Retinal pigment epithelial cell (primary cell): ENCODE data around the gene LRRC28.
"Not testable (repeated sequence)": the region's sequence is repeated elsewhere in the genome, so short reads cannot be mapped to it uniquely, and the experiment has no call there.

Source experiments
- DNase-seq: peaks from one replicate; pipeline ENCODE4 v3.0.0-alpha.2; 2010; ENCODE audit warnings: low read depth
- H3K4me3 ChIP-seq: 2 replicates; pipeline ENCODE4 v1.5.1; 2011; ENCODE audit warnings: mild to moderate bottlenecking, low read length, control low read depth, moderate library complexity
- TF ChIP-seq, protein P1 (sequence below): conservative IDR thresholded peaks from 2 replicates; pipeline ENCODE4 v1.5.1; 2011; ENCODE audit warnings: low read depth, low read length, control low read depth, inconsistent platforms

LRRC28 gene

GRCh38 chr15:99390667-99391066 is 139.4 kb downstream of the LRRC28 start:
- TF ChIP-seq, protein P1, sequence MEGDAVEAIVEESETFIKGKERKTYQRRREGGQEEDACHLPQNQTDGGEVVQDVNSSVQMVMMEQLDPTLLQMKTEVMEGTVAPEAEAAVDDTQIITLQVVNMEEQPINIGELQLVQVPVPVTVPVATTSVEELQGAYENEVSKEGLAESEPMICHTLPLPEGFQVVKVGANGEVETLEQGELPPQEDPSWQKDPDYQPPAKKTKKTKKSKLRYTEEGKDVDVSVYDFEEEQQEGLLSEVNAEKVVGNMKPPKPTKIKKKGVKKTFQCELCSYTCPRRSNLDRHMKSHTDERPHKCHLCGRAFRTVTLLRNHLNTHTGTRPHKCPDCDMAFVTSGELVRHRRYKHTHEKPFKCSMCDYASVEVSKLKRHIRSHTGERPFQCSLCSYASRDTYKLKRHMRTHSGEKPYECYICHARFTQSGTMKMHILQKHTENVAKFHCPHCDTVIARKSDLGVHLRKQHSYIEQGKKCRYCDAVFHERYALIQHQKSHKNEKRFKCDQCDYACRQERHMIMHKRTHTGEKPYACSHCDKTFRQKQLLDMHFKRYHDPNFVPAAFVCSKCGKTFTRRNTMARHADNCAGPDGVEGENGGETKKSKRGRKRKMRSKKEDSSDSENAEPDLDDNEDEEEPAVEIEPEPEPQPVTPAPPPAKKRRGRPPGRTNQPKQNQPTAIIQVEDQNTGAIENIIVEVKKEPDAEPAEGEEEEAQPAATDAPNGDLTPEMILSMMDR, result peak; percentile 21
- no peak for DNase-seq
- no peak overlapping the region for H3K4me3 ChIP-seq

- no peak overlapping the region for H3K4me3 ChIP-seq
- TF ChIP-seq, protein P1, result no peak
- no peak for DNase-seq
Observed at GRCh38 chr15:99393641-99394040, 142.4 kb downstream of the LRRC28 start.

DNA sequence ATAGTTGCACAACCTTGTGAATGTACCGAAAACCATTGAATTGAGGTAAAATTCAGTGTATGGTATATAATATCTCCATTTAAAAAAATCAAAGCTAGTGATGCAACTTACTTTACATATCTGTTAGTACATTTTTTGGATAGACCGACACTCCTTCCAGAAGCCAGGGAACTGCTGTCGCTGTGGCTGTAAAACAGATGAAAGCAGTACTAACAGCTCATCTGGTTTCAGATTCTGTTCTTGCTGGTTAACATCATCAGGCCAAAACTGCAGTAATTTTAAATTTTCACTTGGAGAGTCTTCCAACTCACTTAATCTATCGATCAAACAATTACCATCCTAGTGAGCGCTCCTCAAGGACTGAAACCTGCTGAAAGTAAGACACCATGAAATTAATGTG is 145.1 kb downstream of the LRRC28 start:
- H3K4me3 ChIP-seq, result no peak overlapping the region
- DNase-seq, result no peak
- TF ChIP-seq, protein P1, result no peak

DNA sequence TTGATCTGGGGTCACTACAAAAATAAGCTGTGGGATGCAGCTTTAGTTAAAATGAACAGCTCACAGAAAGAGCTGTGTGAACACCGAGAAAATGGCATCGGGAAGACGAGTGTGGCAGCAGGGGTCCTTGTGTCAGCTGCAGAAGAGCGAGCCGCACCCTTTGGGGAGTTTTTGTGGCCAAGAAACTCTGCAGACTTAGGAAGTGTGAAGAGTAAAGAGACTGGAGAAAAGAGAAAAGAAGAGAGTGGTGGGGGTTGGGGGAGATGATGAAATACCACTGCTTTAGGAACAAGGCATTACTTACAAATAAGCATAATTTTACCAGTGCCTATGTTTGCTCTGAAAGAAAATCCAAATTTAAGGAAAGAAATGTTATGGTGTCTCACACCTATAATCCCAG is 147.8 kb downstream of the LRRC28 start:
- TF ChIP-seq, protein P1, result no peak
- DNase-seq, result no peak
- no peak overlapping the region for H3K4me3 ChIP-seq

GRCh38 chr15:99399618-99400017 is 148.3 kb downstream of the LRRC28 start:
- H3K4me3 ChIP-seq, result no peak overlapping the region
- TF ChIP-seq, protein P1, result no peak
- DNase-seq, result peak; percentile 79

DNA sequence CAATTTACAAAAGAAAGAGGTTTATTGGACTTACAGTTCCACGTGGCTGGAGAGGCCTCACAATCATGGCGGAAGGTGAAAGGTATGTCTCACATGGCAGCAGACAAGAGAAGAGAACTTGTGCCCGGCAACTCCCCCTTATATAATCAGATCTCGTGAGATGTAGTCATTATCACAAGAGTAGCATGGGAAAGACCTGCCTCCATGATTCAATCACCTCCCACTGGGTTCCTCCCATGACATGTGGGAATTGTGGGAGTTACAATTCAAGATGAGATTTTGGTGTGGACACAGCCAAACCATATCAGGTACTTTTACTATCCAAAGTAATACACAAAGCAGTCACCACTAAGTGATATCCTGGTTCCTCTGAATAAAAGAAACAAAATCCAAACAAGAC is 149.9 kb downstream of the LRRC28 start:
- H3K4me3 ChIP-seq, DNase-seq: not testable (repeated sequence)

DNA sequence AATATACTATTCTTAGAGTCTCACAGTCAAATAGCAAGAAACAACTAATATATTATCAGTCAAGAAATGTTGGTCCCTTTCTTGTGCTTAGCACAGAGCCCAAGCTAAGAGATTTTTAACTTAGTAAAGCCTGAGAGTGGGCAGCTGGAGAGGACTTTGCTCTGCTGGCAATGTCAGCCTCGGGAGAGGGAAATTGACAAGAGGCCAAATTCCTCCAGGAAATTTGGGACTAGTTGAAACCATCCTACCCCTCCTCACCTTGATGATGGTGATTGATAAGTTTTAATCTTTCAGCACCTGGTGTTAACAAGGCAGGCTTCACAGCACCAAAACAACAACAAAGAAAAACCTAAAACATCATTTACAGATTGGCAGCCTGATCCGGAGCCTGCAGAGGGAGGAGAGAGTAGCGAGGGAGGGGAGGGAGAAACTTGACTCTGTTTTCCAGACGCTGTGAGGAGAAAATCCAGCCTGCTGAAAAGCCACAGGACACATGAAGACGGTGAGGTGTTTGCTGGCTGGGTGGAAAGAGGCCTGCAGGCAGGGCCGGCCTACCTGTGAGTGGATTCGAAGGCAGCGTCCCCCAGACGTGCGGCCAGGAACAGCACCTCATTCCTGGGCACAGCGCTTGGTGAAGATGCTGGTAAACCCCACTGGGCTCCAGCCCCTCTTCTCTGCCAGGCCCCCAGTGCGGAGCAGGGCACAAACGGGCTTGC is 150.9 kb downstream of the LRRC28 start:
- DNase-seq, result no peak
- no peak overlapping the region for H3K4me3 ChIP-seq
- TF ChIP-seq, protein P1, result no peak

DNA sequence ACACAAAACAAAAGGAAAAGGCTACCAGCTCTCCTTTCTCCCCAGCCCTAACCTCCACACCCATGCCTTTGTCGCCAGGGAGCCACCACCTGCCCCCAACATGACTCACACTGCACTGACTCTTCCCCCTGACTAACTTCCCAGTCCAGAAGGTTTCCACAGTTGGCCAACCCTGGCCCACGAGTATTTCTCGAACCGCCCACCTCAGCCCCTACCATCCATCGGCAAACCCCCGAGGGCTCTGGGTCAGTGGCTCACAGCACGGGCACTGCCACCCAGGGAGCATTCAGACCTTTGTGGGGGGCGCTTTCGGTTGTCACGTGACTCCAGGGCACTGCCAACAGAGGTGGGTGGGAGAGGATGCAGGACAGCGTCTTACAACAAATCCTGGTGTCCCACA is 152.3 kb downstream of the LRRC28 start:
- TF ChIP-seq, protein P1, result no peak
- H3K4me3 ChIP-seq, result no peak overlapping the region
- no peak for DNase-seq
